IPS-18a (cell line): ENCODE results near the gene ACVRL1.

Experiments
- H3K27ac ChIP-seq: one replicate; pipeline ENCODE4 v1.5.1; 2013; ENCODE audit warnings: low read length
- H3K27me3 ChIP-seq: one replicate; pipeline ENCODE4 v1.6.1; 2013; ENCODE audit warnings: mild to moderate bottlenecking, low read length; ENCODE audit not compliant: control insufficient read depth, insufficient read depth
- H3K36me3 ChIP-seq: one replicate; pipeline ENCODE4 v1.6.1; 2013; ENCODE audit warnings: low read depth, low read length; ENCODE audit not compliant: control insufficient read depth
- H3K4me1 ChIP-seq: one replicate; pipeline ENCODE4 v1.6.1; 2013; ENCODE audit warnings: low read depth, low read length; ENCODE audit not compliant: control insufficient read depth
- H3K4me3 ChIP-seq: one replicate; pipeline ENCODE4 v1.5.1; 2013; ENCODE audit warnings: low read length
- H3K9ac ChIP-seq: one replicate; pipeline ENCODE4 v1.6.1; 2013; ENCODE audit warnings: mild to moderate bottlenecking, low read length, moderate library complexity
- H3K9me3 ChIP-seq: one replicate; pipeline ENCODE4 v1.6.1; 2013; ENCODE audit warnings: low read depth, low read length; ENCODE audit not compliant: control insufficient read depth

The ACVRL1 gene

DNA sequence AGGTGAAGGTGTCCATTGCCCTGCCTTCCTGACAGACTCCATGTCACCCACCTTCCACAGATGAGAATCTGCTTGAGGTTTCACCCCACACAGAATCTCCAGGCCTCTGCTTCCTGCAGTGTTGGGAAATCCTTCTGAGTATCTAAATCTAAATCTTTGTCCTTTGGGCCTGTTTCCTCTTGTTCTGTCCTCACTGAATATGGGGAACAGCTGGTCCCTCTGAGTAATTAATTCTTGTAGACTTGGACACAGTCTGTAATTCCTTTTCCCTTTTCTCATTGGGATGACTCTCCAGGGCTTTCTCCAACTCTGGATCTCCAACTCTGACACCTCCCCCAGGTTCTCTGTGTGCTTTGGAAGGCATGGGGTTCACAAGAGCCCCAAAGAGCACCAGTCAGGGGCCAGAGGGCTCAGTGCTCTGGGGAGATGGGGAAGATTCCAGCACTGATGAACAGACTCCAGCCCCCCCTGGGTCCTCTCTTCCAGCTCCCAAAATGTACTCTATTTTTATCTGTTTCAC lies 2.3 kb upstream of the ACVRL1 start:
- H3K9me3 ChIP-seq: no peaks in the 10 kb centered on the region
- H3K4me1 ChIP-seq: no peaks in the 10 kb centered on the region
- no peak overlapping the region for H3K9ac ChIP-seq
- no peaks in the 10 kb centered on the region for H3K27me3 ChIP-seq
- no peak overlapping the region for H3K27ac ChIP-seq
- H3K36me3 ChIP-seq: no peaks in the 10 kb centered on the region
- no peak overlapping the region for H3K4me3 ChIP-seq

DNA sequence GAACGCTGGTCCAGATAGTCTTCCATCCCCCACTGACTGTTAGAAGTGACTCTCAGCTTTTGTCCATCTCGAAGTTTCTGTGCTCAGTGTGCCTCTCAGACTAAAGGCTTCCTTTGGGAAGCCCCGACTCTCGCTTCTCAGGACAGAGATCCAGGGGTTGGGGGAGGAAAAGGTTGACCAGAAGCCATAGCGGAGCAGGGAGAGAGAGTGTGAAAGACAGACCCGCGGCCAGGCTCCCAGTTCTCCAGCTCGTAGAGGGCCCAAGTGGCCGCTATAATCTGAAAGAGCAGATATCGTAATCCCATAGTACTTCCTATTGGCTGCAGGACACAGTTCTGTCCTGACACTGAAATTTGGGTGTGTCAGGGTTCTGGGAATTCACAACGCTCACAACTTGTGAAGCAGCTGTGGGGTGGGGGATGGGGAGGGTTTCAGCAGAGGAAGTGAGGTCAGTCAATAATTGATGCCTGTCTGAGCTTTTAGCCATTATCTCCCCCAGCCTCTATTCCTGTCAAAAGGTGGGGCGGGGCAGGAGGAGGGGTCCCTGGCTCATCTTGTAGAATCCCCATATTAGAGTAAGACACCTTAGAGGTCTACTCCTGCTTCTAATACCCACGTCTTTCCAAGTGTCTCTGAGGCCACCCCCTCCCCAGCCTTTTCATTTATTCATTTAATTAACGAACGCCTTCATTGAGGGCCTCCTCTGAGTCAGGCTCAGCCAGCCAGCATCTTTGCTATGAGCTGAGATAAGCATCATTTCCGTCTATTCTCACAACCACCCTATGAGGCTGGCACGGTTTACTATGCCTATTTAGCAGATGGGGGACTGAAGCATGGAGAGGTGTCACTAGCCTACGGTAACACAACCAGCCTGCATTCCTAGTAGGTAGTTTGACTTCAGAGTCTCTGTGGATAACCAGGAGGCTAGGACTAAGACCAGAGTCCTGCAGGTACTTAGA lies 1.6 kb upstream of the ACVRL1 start:
- Histone ChIP-seq H3K27me3 (no peaks in the 10 kb centered on the region), H3K9ac (no peak overlapping the region), H3K4me3 (no peak overlapping the region), H3K4me1 (no peaks in the 10 kb centered on the region), H3K9me3 (no peaks in the 10 kb centered on the region), H3K36me3 (no peaks in the 10 kb centered on the region), H3K27ac (no peak overlapping the region)

- Histone ChIP-seq H3K4me1 (no peaks in the 10 kb centered on the region), H3K36me3 (no peaks in the 10 kb centered on the region), H3K27ac (no peak overlapping the region), H3K27me3 (no peaks in the 10 kb centered on the region), H3K9me3 (no peaks in the 10 kb centered on the region), H3K9ac (no peak overlapping the region), H3K4me3 (no peak overlapping the region)
These were observed 748 bp upstream of the ACVRL1 start for GRCh38 chr12:51906430-51907082.

- Histone ChIP-seq H3K9me3 (no peaks in the 10 kb centered on the region), H3K4me3 (no peak overlapping the region), H3K4me1 (peaks cover 3% of the 10 kb centered on the region), H3K27me3 (no peaks in the 10 kb centered on the region), H3K36me3 (no peaks in the 10 kb centered on the region), H3K27ac (no peak overlapping the region), H3K9ac (no peak overlapping the region)
These were observed 637 bp downstream of the ACVRL1 start for GRCh38 chr12:51907856-51908425.

DNA sequence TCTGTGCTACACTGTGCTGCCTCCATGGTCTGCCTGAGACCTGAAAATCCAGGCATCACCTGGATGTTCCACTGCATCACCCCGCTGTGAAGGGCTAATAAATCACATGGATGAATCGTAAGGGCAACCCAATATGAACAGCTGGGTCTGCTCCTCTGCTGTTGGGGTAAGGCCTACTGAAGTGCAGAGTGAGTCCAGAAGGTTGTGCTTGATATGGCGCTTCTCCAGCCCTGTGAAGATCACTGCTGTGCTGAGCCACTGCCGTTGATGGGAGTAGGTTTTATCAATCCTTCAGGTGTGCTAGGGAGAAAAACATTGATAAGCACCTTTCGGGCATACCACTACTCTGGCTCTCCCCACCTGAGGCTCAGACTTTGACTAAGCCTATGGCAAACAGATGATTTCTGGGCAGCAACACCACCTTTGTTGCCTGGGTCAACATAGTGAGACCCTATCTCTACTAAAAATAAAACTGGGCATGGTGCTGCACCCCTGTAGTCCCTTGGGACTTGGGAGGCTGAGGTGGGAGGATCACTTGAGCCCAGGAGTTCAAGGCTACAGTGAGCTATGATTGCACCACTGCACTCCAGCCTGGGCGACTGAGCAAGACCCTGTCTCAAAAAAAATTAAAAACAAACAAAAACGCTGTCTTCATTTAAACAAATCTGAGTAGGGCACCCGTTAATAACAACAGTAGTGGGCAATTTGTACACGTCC lies 1.7 kb downstream of the ACVRL1 start:
- H3K9ac ChIP-seq: no peak overlapping the region
- peaks cover 3% of the 10 kb centered on the region for H3K4me1 ChIP-seq
- no peaks in the 10 kb centered on the region for H3K27me3 ChIP-seq
- H3K36me3 ChIP-seq: no peaks in the 10 kb centered on the region
- H3K9me3 ChIP-seq: no peaks in the 10 kb centered on the region
- H3K27ac ChIP-seq: no peak overlapping the region
- no peak overlapping the region for H3K4me3 ChIP-seq

DNA sequence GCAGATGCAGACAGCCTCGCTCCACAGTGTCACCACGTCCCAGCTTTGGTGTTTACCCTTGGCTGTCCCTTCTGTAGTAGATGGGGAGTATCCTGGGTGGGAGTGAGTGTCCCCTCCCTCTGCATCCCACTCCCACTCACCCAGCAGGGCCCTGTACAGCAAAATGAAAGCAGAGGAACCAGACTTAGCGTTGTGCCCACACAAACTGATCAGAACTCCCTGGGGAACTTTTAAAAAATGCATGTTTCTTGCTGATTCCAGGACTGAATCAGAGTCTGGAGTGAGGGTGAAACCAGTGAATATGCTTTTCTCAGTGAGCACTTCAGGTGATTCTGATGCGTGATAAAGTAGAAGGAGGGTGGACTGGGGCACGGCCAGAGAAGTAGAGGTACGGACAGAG lies 2.9 kb downstream of the ACVRL1 start:
- no peak overlapping the region for H3K9ac ChIP-seq
- no peaks in the 10 kb centered on the region for H3K9me3 ChIP-seq
- no peak overlapping the region for H3K4me3 ChIP-seq
- H3K27me3 ChIP-seq: no peaks in the 10 kb centered on the region
- H3K36me3 ChIP-seq: no peaks in the 10 kb centered on the region
- peaks cover 3% of the 10 kb centered on the region for H3K4me1 ChIP-seq
- no peak overlapping the region for H3K27ac ChIP-seq

DNA sequence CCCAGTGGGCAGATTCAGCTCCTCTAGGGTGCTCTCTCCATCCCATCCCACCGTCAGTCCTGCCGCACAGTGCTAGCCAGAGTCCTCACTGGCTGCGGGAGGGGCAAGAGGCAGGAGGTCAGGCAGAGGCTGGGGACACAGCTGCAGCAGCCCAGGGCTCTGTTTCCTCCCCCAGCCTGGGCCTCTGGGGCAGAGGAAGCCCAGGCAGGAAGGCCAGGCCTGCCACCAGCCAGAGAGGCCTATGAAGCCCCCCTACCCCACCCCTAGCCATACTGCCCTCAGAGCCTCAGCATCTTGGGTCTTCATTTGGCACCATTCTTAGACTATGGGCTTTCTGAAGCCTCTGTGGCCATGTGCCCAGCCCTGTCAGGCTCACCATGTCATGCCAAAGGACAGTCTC lies 3.4 kb downstream of the ACVRL1 start:
- Histone ChIP-seq H3K9me3 (no peaks in the 10 kb centered on the region), H3K27ac (no peak overlapping the region), H3K4me3 (no peak overlapping the region), H3K4me1 (peaks cover 3% of the 10 kb centered on the region), H3K9ac (no peak overlapping the region), H3K27me3 (no peaks in the 10 kb centered on the region), H3K36me3 (no peaks in the 10 kb centered on the region)

DNA sequence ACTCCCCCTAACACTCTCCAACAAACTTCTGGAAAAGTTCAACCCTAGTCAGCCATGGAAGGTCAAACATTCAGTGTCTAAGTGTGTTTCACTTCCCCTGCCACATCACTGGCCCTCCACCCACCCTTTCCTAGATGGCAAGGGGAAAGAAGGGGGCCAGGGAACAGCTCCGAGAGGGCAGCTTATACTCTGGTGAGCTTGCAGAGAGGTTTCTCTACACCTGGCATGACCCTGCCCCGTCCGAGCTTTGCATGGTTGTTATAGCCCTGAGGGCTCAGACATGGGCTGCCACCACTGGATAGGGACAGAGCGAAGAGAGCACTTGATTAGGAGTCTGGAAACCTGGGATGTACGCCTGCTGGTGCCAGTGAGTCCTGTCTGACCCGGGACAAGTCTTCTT lies 4.0 kb downstream of the ACVRL1 start:
- no peak overlapping the region for H3K27ac ChIP-seq
- H3K9me3 ChIP-seq: no peaks in the 10 kb centered on the region
- H3K4me1 ChIP-seq: peaks cover 3% of the 10 kb centered on the region
- no peak overlapping the region for H3K4me3 ChIP-seq
- no peak overlapping the region for H3K9ac ChIP-seq
- no peaks in the 10 kb centered on the region for H3K27me3 ChIP-seq
- H3K36me3 ChIP-seq: no peaks in the 10 kb centered on the region

GRCh38 chr12:51911788-51912711 lies 4.7 kb downstream of the ACVRL1 start:
- H3K9me3 ChIP-seq: no peaks in the 10 kb centered on the region
- H3K4me1 ChIP-seq: peaks cover 3% of the 10 kb centered on the region
- H3K4me3 ChIP-seq: no peak overlapping the region
- no peaks in the 10 kb centered on the region for H3K36me3 ChIP-seq
- H3K27me3 ChIP-seq: no peaks in the 10 kb centered on the region
- no peak overlapping the region for H3K9ac ChIP-seq
- no peak overlapping the region for H3K27ac ChIP-seq

GRCh38 chr12:51913071-51914033 lies 6.0 kb downstream of the ACVRL1 start:
- H3K9me3 ChIP-seq: no peaks in the 10 kb centered on the region
- peaks cover 3% of the 10 kb centered on the region for H3K4me1 ChIP-seq
- H3K9ac ChIP-seq: no peak overlapping the region
- no peak overlapping the region for H3K4me3 ChIP-seq
- no peaks in the 10 kb centered on the region for H3K36me3 ChIP-seq
- H3K27ac ChIP-seq: no peak overlapping the region
- no peaks in the 10 kb centered on the region for H3K27me3 ChIP-seq
